HCT116 (cell line): ENCODE data around the gene C1orf116. TPM values are rescaled to one million over a fixed set of nuclear protein-coding genes. Genes with fewer than 3 reads are reported as not detected.

Experiments
- ATAC-seq: fragments of 200-7000 bp; cut with Tn5 transposase; 2 replicates; pipeline ENCODE4 v1.9.1; 2020; ENCODE audit warnings: mild to moderate bottlenecking, moderate library complexity
- BruUV-seq: library from RNA; stranded (reverse); fragments of 400-500 nt; replicated peaks from 2 replicates; lab custom pipeline; 2021; lab: Mats Ljungman, UMichigan
- CTCF ChIA-PET: fragments of 300-600 bp; sonication (Branson Sonifier 250); formaldehyde crosslinking; loops from one replicate; lab custom pipeline; 2021; ENCODE audit warnings: antibody characterized with exemption; lab: Charles Lee
- POLR2A ChIA-PET: fragments of 300-600, 350-600 bp; sonication (Branson Sonifier 250); formaldehyde crosslinking; loops from one replicate; lab custom pipeline; 2021; ENCODE audit warnings: antibody characterized with exemption; lab: Charles Lee
- RAD21 ChIA-PET, 2 experiments: fragments of 300-600 bp; sonication (Branson Sonifier 250); formaldehyde crosslinking; loops; one replicate each; lab custom pipeline; 2023; ENCODE audit warnings: low total read pairs in 2 of 2; ENCODE audit not compliant: uncharacterized antibody in 2 of 2, unreplicated experiment in 2 of 2, low non-redundant PET in 1 of 2; lab: Charles Lee
- DNase-seq: peaks from one replicate; pipeline ENCODE4 v3.0.0-alpha.2; 2010; ENCODE audit warnings: low read depth, low spot score
- H2AFZ ChIP-seq: fragments of 200-600 bp; shearing (Covaris generic), sonication (generic); 2 replicates; pipeline ENCODE4 v1.6.1; 2017; ENCODE audit warnings: low read depth, mixed run types, mixed read lengths, antibody characterized with exemption, low read length; ENCODE audit not compliant: poor library complexity, severe bottlenecking
- H3K27ac ChIP-seq: 2 replicates; pipeline ENCODE4 v1.5.1; 2012; ENCODE audit warnings: low read depth, low read length
- H3K27me3 ChIP-seq: fragments of 200-600 bp; sonication (generic); 2 replicates; pipeline ENCODE4 v1.6.1; 2016; ENCODE audit warnings: mixed run types, low read length, mixed read lengths; ENCODE audit not compliant: insufficient read depth
- H3K36me3 ChIP-seq, 2 experiments: fragments of 200-500 bp in 1 of 2; fragments of 200-600 bp in 1 of 2; sonication (Bioruptor generic) in 1 of 2; sonication (generic) in 1 of 2; 2 replicates each; pipeline versions ENCODE4 v1.5.1 to v1.6.1; 2014 to 2016; ENCODE audit warnings: low read length in 2 of 2, inconsistent platforms in 1 of 2, mixed read lengths in 1 of 2, mixed run types in 1 of 2; ENCODE audit not compliant: insufficient read depth in 2 of 2, control insufficient read depth in 1 of 2
- H3K4me1 ChIP-seq, 2 experiments: fragments of 200-600 bp in 1 of 2; sonication (generic) in 1 of 2; 2 replicates each; pipeline versions ENCODE4 v1.5.1 to v1.6.1; 2012 to 2017; ENCODE audit warnings: low read length in 2 of 2, inconsistent platforms in 1 of 2, mild to moderate bottlenecking in 1 of 2, mixed read lengths in 1 of 2, mixed run types in 1 of 2, moderate library complexity in 1 of 2; ENCODE audit not compliant: insufficient read depth in 2 of 2, control insufficient read depth in 1 of 2
- H3K4me2 ChIP-seq: fragments of 200-600 bp; sonication (generic); 2 replicates; pipeline ENCODE4 v1.6.1; 2017; ENCODE audit warnings: mixed run types, low read length, mixed read lengths
- H3K4me3 ChIP-seq, 2 experiments: fragments of 200-600 bp in 1 of 2; sonication (generic) in 1 of 2; replicated peaks in 1 of 2; 2 replicates each; pipeline ENCODE4 v1.5.1; 2011 to 2016; ENCODE audit warnings: low read length in 2 of 2, control low read depth in 1 of 2, low read depth in 1 of 2, mild to moderate bottlenecking in 1 of 2, mixed read lengths in 1 of 2, mixed run types in 1 of 2
- H3K79me2 ChIP-seq: fragments of 200-600 bp; sonication (generic); 2 replicates; pipeline ENCODE4 v1.6.1; 2017; ENCODE audit warnings: mild to moderate bottlenecking, mixed run types, low read length, moderate library complexity, mixed read lengths; ENCODE audit not compliant: insufficient read depth
- H3K9ac ChIP-seq: fragments of 200-600 bp; sonication (generic); 2 replicates; pipeline ENCODE4 v1.6.1; 2016; ENCODE audit warnings: low read length, mixed read lengths
- H3K9me2 ChIP-seq: fragments of 200-600 bp; sonication (generic), shearing (Covaris generic); 2 replicates; pipeline ENCODE4 v1.6.1; 2017; ENCODE audit warnings: mixed run types, mild to moderate bottlenecking, moderate library complexity; ENCODE audit not compliant: insufficient read depth
- H3K9me3 ChIP-seq, 2 experiments: fragments of 200-500 bp in 1 of 2; fragments of 200-600 bp in 1 of 2; sonication (Bioruptor generic) in 1 of 2; sonication (generic) in 1 of 2; 2 replicates each; pipeline ENCODE4 v1.6.1; 2014 to 2017; ENCODE audit warnings: low read length in 2 of 2, mixed read lengths in 2 of 2, inconsistent platforms in 1 of 2, low read depth in 1 of 2, mild to moderate bottlenecking in 1 of 2, mixed run types in 1 of 2, moderate library complexity in 1 of 2; ENCODE audit not compliant: control insufficient read depth in 1 of 2, insufficient read depth in 1 of 2
- H4K20me1 ChIP-seq: fragments of 200-600 bp; sonication (generic), shearing (Covaris generic); 2 replicates; pipeline ENCODE4 v1.6.1; 2017; ENCODE audit warnings: mixed run types, mild to moderate bottlenecking, moderate library complexity; ENCODE audit not compliant: insufficient read depth
- ATF3 ChIP-seq: IDR thresholded peaks from 2 replicates; pipeline ENCODE4 v1.6.1; 2012
- CTCF ChIP-seq, 3 experiments: fragments of 200-600 bp in 1 of 3; sonication (generic) in 1 of 3; IDR thresholded peaks in 2 of 3; conservative IDR thresholded peaks in 1 of 3; 2 replicates each; pipeline ENCODE4 v1.5.1; 2012 to 2017; ENCODE audit warnings: low read depth in 2 of 3, low read length in 2 of 3, antibody characterized with exemption in 1 of 3, borderline replicate concordance in 1 of 3, control low read depth in 1 of 3, mild to moderate bottlenecking in 1 of 3, mixed read lengths in 1 of 3, mixed run types in 1 of 3, moderate library complexity in 1 of 3; ENCODE audit not compliant: insufficient read depth in 1 of 3
- EGR1 ChIP-seq: IDR thresholded peaks from 2 replicates; pipeline ENCODE4 v1.6.1; 2012; ENCODE audit warnings: low read depth
- ELF1 ChIP-seq: IDR thresholded peaks from 2 replicates; pipeline ENCODE4 v1.6.1; 2012; ENCODE audit warnings: low read depth, borderline replicate concordance
- FOSL1 ChIP-seq: IDR thresholded peaks from 2 replicates; pipeline ENCODE4 v1.6.1; 2012; ENCODE audit warnings: low read depth
- POLR2A ChIP-seq: IDR thresholded peaks from 2 replicates; pipeline ENCODE4 v1.7.0; 2011; ENCODE audit warnings: borderline replicate concordance; ENCODE audit not compliant: insufficient read depth, insufficient read length; ENCODE audit errors: extremely low read depth
- REST ChIP-seq: IDR thresholded peaks from 2 replicates; pipeline ENCODE4 v1.6.1; 2012; ENCODE audit warnings: low read depth
- TCF7L2 ChIP-seq: IDR thresholded peaks from 2 replicates; pipeline ENCODE4 v1.7.0; 2011; ENCODE audit warnings: borderline replicate concordance, inconsistent platforms; ENCODE audit not compliant: insufficient read depth, insufficient read length; ENCODE audit errors: extremely low read depth
- YY1 ChIP-seq: IDR thresholded peaks from 2 replicates; pipeline ENCODE4 v1.6.1; 2011; ENCODE audit warnings: low read length, low read depth, moderate library complexity, mild to moderate bottlenecking; ENCODE audit not compliant: insufficient replicate concordance; ENCODE audit errors: extremely low read depth
- ZBTB33 ChIP-seq: IDR thresholded peaks from 2 replicates; pipeline ENCODE4 v1.6.1; 2011; ENCODE audit warnings: mild to moderate bottlenecking, low read length, moderate library complexity; ENCODE audit not compliant: insufficient replicate concordance; ENCODE audit errors: extremely low read depth
- ZFX ChIP-seq: fragments of 450-650 bp; IDR thresholded peaks from 2 replicates; pipeline ENCODE4 v1.6.1; 2017
- ZNF274 ChIP-seq: fragments of 200-500 bp; sonication (Bioruptor generic); IDR thresholded peaks from 2 replicates; pipeline ENCODE4 v1.6.1; 2014; ENCODE audit warnings: mild to moderate bottlenecking, low read depth, low read length, inconsistent platforms
- intact Hi-C: fragments of 100-400 bp; cut with micrococcal nuclease; formaldehyde crosslinking; loops from 2 replicates; pipeline ENCODE4 v1.10.0; 2022
- total RNA-seq: library from RNA; stranded (reverse); gene quantifications from one replicate; pipeline ENCODE4 v1.2.1, GENCODE V29; 2021; ENCODE audit not compliant: unreplicated experiment

Gene C1orf116
- total RNA-seq, 1 experiment from 2014 or later, result 3.6 TPM

- no peaks in the 10 kb centered on the region for H4K20me1 ChIP-seq
- no peaks in the 10 kb centered on the region for H3K9me2 ChIP-seq
- RAD21 ChIA-PET, result no interaction called here
- CTCF ChIA-PET, result no interaction called here
- no peaks in the 10 kb centered on the region for H3K4me1 ChIP-seq
- H3K9me3 ChIP-seq, result no peaks in the 10 kb centered on the region
- TF ChIP-seq YY1 (no peak), EGR1 (no peak), ZFX (no peak)
- no peak overlapping the region for H3K9ac ChIP-seq
- H3K36me3 ChIP-seq, result no peaks in the 10 kb centered on the region
- no peak overlapping the region for H2AFZ ChIP-seq
- 0 out of 2 replicates have a peak, but pooled peaks cover 8% of the 10 kb centered on the region for H3K27me3 ChIP-seq
- no peak overlapping the region for H3K4me3 ChIP-seq
- no TSS peak for BruUV-seq
- ATAC-seq (no peak), DNase-seq (no peak)
- POLR2A ChIA-PET, result no interaction called here
- H3K27ac ChIP-seq, result no peak overlapping the region
- no peaks in the 10 kb centered on the region for H3K79me2 ChIP-seq
- intact Hi-C loops, result no loop called here
- no peak overlapping the region for H3K4me2 ChIP-seq
Observed at GRCh38 chr1:206974140-206974539, 58.4 kb downstream of the C1orf116 start.

- Histone ChIP-seq H4K20me1 (no peaks in the 10 kb centered on the region), H3K36me3 (no peaks in the 10 kb centered on the region), H3K9me3 (no peaks in the 10 kb centered on the region), H3K27me3 (peaks cover 11% of the 10 kb centered on the region; the same call in 1 of the 2 replicates), H3K79me2 (no peaks in the 10 kb centered on the region), H3K4me3 (no peak overlapping the region), H2AFZ (no peak overlapping the region), H3K9me2 (no peaks in the 10 kb centered on the region), H3K4me2 (no peak overlapping the region), H3K4me1 (no peaks in the 10 kb centered on the region), H3K9ac (no peak overlapping the region), H3K27ac (no peak overlapping the region)
- ChIA-PET POLR2A (no interaction called here), CTCF (interaction anchor here (1.2 kb wide), 1 partner anchor 35 kb away, joined by 3 read pairs; no protein-coding TSS in a partner anchor), RAD21 (no interaction called here)
- no TSS peak for BruUV-seq
- no peak for ATAC-seq
- intact Hi-C loops, result no loop called here
- no peak for DNase-seq
- TF ChIP-seq TCF7L2 (no peak), ATF3 (no peak), ZNF274 (no peak), ZBTB33 (no peak), REST (no peak), YY1 (no peak), POLR2A (no peak), CTCF (IDR thresholded peaks at IDR 0.05 in 2 of 3, conservative IDR thresholded peaks at IDR 0.05 in 1 of 3; ENCODE audit: borderline replicate concordance in 1 of 3, insufficient read depth in 1 of 3, low read depth in 2 of 3, low read length in 2 of 3) (no peak), ELF1 (no peak), FOSL1 (no peak)
Observed at GRCh38 chr1:206972728-206973127, 59.8 kb downstream of the C1orf116 start.
